H1 (cell line): ENCODE results near the gene FAM53B. TPM values are rescaled to one million over a fixed set of nuclear protein-coding genes. Genes with fewer than 3 reads are reported as not detected.

Experiments used
- CTCF ChIA-PET: fragments of 300-600 bp; sonication (Branson Sonifier 250); formaldehyde crosslinking; loops from one replicate; lab custom pipeline; 2021; ENCODE audit not compliant: partially characterized antibody; lab: Charles Lee
- POLR2A ChIA-PET: fragments of 300-600 bp; sonication (Branson Sonifier 250); formaldehyde crosslinking; loops from one replicate; lab custom pipeline; 2021; ENCODE audit warnings: inconsistent platforms; ENCODE audit not compliant: partially characterized antibody; lab: Charles Lee
- DNase-seq, 2 experiments: peaks; one replicate each; pipeline versions ENCODE4 v3.0.0 to v3.0.0-alpha.2; 2010 to 2022; ENCODE audit warnings: low spot score in 2 of 2, low read depth in 1 of 2, mixed read lengths in 1 of 2
- FAIRE-seq: peaks from 2 replicates; lab custom pipeline; 2011; peaks lifted over from hg19 to GRCh38; lab: Jason Lieb, UNC
- H2AFZ ChIP-seq: 2 replicates; pipeline ENCODE4 v1.8.1; 2012; ENCODE audit warnings: low read length, inconsistent platforms
- H2AK5ac ChIP-seq: 2 replicates; pipeline ENCODE4 v1.6.1; 2013; ENCODE audit warnings: low read depth, low read length
- H2BK120ac ChIP-seq: replicated peaks from 2 replicates; pipeline ENCODE3; 2013; ENCODE audit warnings: low read depth, low read length, inconsistent platforms
- H2BK12ac ChIP-seq: 2 replicates; pipeline ENCODE4 v1.6.1; 2013; ENCODE audit warnings: low read depth, low read length
- H2BK15ac ChIP-seq: 2 replicates; pipeline ENCODE4 v1.6.1; 2013; ENCODE audit warnings: low read length
- H2BK20ac ChIP-seq: 2 replicates; pipeline ENCODE4 v1.6.1; 2013; ENCODE audit warnings: low read length
- H2BK5ac ChIP-seq: 2 replicates; pipeline ENCODE4 v1.6.1; 2013; ENCODE audit warnings: low read depth, low read length
- H3K14ac ChIP-seq: 2 replicates; pipeline ENCODE4 v1.6.1; 2013; ENCODE audit warnings: inconsistent platforms; ENCODE audit not compliant: insufficient read length
- H3K18ac ChIP-seq: 2 replicates; pipeline ENCODE4 v1.6.1; 2013; ENCODE audit warnings: low read length; ENCODE audit errors: extremely low read depth
- H3K23ac ChIP-seq: 2 replicates; pipeline ENCODE4 v1.6.1; 2013; ENCODE audit warnings: inconsistent platforms; ENCODE audit not compliant: insufficient read length
- H3K23me2 ChIP-seq: 2 replicates; pipeline ENCODE4 v1.6.1; 2013; ENCODE audit warnings: low read depth, low read length
- H3K27ac ChIP-seq: 2 replicates; pipeline ENCODE4 v1.6.1; 2011; ENCODE audit warnings: low read depth, low read length, inconsistent platforms
- H3K27me3 ChIP-seq, 4 experiments: replicated peaks in 1 of 4; 1 replicate in 1 of 4; 2 replicates in 3 of 4; pipeline versions ENCODE4 v1.6.1 to v1.8.1; 2011 to 2013; ENCODE audit warnings: low read length in 3 of 4, mild to moderate bottlenecking in 3 of 4, inconsistent platforms in 2 of 4, mixed read lengths in 2 of 4, moderate library complexity in 1 of 4; ENCODE audit not compliant: control insufficient read depth in 3 of 4, insufficient read depth in 3 of 4; ENCODE audit errors: extremely low read depth in 1 of 4
- H3K36me3 ChIP-seq, 4 experiments: 2 replicates each; pipeline versions ENCODE4 v1.6.1 to v1.8.1; 2011 to 2013; ENCODE audit warnings: mild to moderate bottlenecking in 4 of 4, low read length in 3 of 4, moderate library complexity in 2 of 4, control low read depth in 1 of 4, inconsistent platforms in 1 of 4; ENCODE audit not compliant: insufficient read depth in 4 of 4, control insufficient read depth in 2 of 4
- H3K4ac ChIP-seq: replicated peaks from 2 replicates; pipeline ENCODE3; 2013; ENCODE audit warnings: low read length, low read depth, mixed read lengths, inconsistent platforms; ENCODE audit not compliant: insufficient read length
- H3K4me1 ChIP-seq, 4 experiments: replicated peaks in 1 of 4; 1 replicate in 1 of 4; 2 replicates in 3 of 4; pipeline versions ENCODE4 v1.6.1 to v1.8.1; 2011 to 2013; ENCODE audit warnings: low read length in 3 of 4, inconsistent platforms in 2 of 4, mixed read lengths in 1 of 4; ENCODE audit not compliant: insufficient read depth in 4 of 4, control insufficient read depth in 3 of 4
- H3K4me2 ChIP-seq, 2 experiments: 2 replicates each; pipeline versions ENCODE4 v1.6.1 to v1.8.1; 2011 to 2013; ENCODE audit warnings: low read depth in 2 of 2, low read length in 2 of 2, control low read depth in 1 of 2, inconsistent platforms in 1 of 2, mild to moderate bottlenecking in 1 of 2; ENCODE audit not compliant: insufficient read depth in 1 of 2
- H3K4me3 ChIP-seq, 4 experiments: fragments of 200-600, 300-600 bp in 1 of 4; sonication (generic), shearing (Covaris generic), sonication (Bioruptor Twin) in 1 of 4; 2 replicates each; pipeline versions ENCODE4 v1.5.1 to v1.8.1; 2011 to 2016; ENCODE audit warnings: low read length in 4 of 4, low read depth in 3 of 4, control low read depth in 2 of 4, inconsistent platforms in 2 of 4, mild to moderate bottlenecking in 2 of 4, mixed read lengths in 1 of 4, moderate library complexity in 1 of 4; ENCODE audit not compliant: insufficient read depth in 2 of 4; ENCODE audit errors: extremely low read depth in 1 of 4
- H3K56ac ChIP-seq: replicated peaks from 2 replicates; pipeline ENCODE3; 2013; ENCODE audit warnings: low read depth, mild to moderate bottlenecking, mixed read lengths, low read length, inconsistent platforms; ENCODE audit not compliant: insufficient read length
- H3K79me1 ChIP-seq: 2 replicates; pipeline ENCODE4 v1.6.1; 2013; ENCODE audit warnings: low read depth, low read length, control low read depth
- H3K79me2 ChIP-seq, 2 experiments: 2 replicates each; pipeline versions ENCODE4 v1.6.1 to v1.8.1; 2012 to 2013; ENCODE audit warnings: low read length in 2 of 2, mild to moderate bottlenecking in 2 of 2, inconsistent platforms in 1 of 2; ENCODE audit not compliant: insufficient read depth in 2 of 2, control insufficient read depth in 1 of 2
- H3K9ac ChIP-seq, 4 experiments: replicated peaks in 1 of 4; 1 replicate in 1 of 4; 2 replicates in 3 of 4; pipeline versions ENCODE4 v1.6.1 to v1.8.1; 2011 to 2013; ENCODE audit warnings: low read depth in 3 of 4, low read length in 3 of 4, control low read depth in 2 of 4, mild to moderate bottlenecking in 2 of 4, moderate library complexity in 2 of 4, inconsistent platforms in 1 of 4; ENCODE audit errors: extremely low read depth in 1 of 4
- H3K9me3 ChIP-seq, 2 experiments: 2 replicates each; pipeline versions ENCODE4 v1.6.1 to v1.8.1; 2012 to 2013; ENCODE audit warnings: mild to moderate bottlenecking in 2 of 2, moderate library complexity in 2 of 2, control low read depth in 1 of 2, inconsistent platforms in 1 of 2, low read depth in 1 of 2, low read length in 1 of 2, mixed read lengths in 1 of 2; ENCODE audit not compliant: insufficient read depth in 2 of 2
- H4K20me1 ChIP-seq, 2 experiments: replicated peaks in 1 of 2; 2 replicates each; pipeline versions ENCODE3 to v1.8.1; 2011 to 2013; ENCODE audit warnings: inconsistent platforms in 2 of 2, low read length in 2 of 2, mild to moderate bottlenecking in 1 of 2; ENCODE audit not compliant: insufficient read depth in 2 of 2, control insufficient read depth in 1 of 2
- H4K5ac ChIP-seq: 2 replicates; pipeline ENCODE4 v1.6.1; 2013; ENCODE audit warnings: low read length, low read depth, mixed read lengths, inconsistent platforms; ENCODE audit not compliant: insufficient read length
- H4K8ac ChIP-seq: 2 replicates; pipeline ENCODE4 v1.8.0; 2013; ENCODE audit warnings: mild to moderate bottlenecking, moderate library complexity, low read length, inconsistent platforms; ENCODE audit not compliant: insufficient read depth; ENCODE audit errors: extremely low read depth
- H4K91ac ChIP-seq: replicated peaks from 2 replicates; pipeline ENCODE3; 2013; ENCODE audit warnings: low read length, mixed read lengths, inconsistent platforms; ENCODE audit not compliant: insufficient read length
- CTBP2 ChIP-seq: IDR thresholded peaks from 2 replicates; pipeline ENCODE4 v1.7.0; 2011; ENCODE audit warnings: borderline replicate concordance, mild to moderate bottlenecking, moderate library complexity, mixed read lengths, low read length; ENCODE audit not compliant: insufficient read depth, insufficient read length
- GABPA ChIP-seq: IDR thresholded peaks from 2 replicates; pipeline ENCODE4 v1.6.1; 2011; ENCODE audit warnings: mild to moderate bottlenecking, low read length, moderate library complexity, borderline replicate concordance; ENCODE audit not compliant: insufficient read depth
- JUN ChIP-seq: IDR thresholded peaks from 2 replicates; pipeline ENCODE4 v1.6.1; 2011; ENCODE audit warnings: low read depth, mild to moderate bottlenecking, improper control_type of control experiment, low read length
- POLR2A ChIP-seq, 2 experiments: IDR thresholded peaks; 1 replicate in 1 of 2; 2 replicates in 1 of 2; pipeline ENCODE4 v1.6.1; 2011; ENCODE audit warnings: low read depth in 2 of 2, low read length in 2 of 2, mild to moderate bottlenecking in 2 of 2; ENCODE audit errors: control extremely low read depth in 1 of 2
- WGBS, 2 experiments: shearing (Covaris generic) in 1 of 2; methylation state at CpG; one replicate each; pipeline versions ENCODE4 v1.1.6 to v1.1.7; 2013 to 2015; ENCODE audit warnings: low lambda C conversion rate in 2 of 2, mixed read lengths in 2 of 2, inconsistent platforms in 1 of 2, low coverage in 1 of 2, missing lambda C conversion rate in 1 of 2; ENCODE audit not compliant: insufficient replicate concordance in 2 of 2, insufficient coverage in 1 of 2, insufficient read length in 1 of 2; ENCODE audit errors: extremely low coverage in 1 of 2, missing lambda C conversion rate in 1 of 2; 5-methylcytosine and 5-hydroxymethylcytosine counted together
- polyA plus RNA-seq, 7 experiments: library from polyadenylated mRNA; depleted of rRNA in 3 of 7; stranded (reverse) in 5 of 7; unstranded in 2 of 7; fragments of >200 nt in 5 of 7; fragments of 200-250 nt in 2 of 7; gene quantifications; 1 replicate in 5 of 7; 2 replicates in 1 of 7; 4 replicates in 1 of 7; pipeline versions ENCODE4 v1.2.1 to v1.2.3, GENCODE V29; 2011 to 2013; ENCODE audit warnings: missing spikeins in 2 of 7, mixed read lengths in 2 of 7
- total RNA-seq: library from RNA; stranded (reverse); fragmentation: NEBNext Ultra II Directional; extraction: Animal tissue kit (Norgen Biotek cat#: 25700); gene quantifications from 2 replicates; pipeline ENCODE4 v1.2.1, GENCODE V29; 2021

The FAM53B gene
- total and polyA plus RNA-seq, 2 of the 8 experiments (the other 6 are each of a cell fraction or from before 2014, with no cell fraction given) = 5.3 to 14.4 TPM

- Histone ChIP-seq H3K4me3 (no peak overlapping the region), H4K91ac (no peak overlapping the region), H3K56ac (no peak overlapping the region), H2BK120ac (no peak overlapping the region), H3K4me2 (no peak overlapping the region), H3K79me1 (peaks cover 4% of the 10 kb centered on the region), H3K9me3 (no peaks in the 10 kb centered on the region), H3K14ac (no peak overlapping the region), H2BK20ac (no peak overlapping the region), H2AFZ (no peak overlapping the region), H4K8ac (no peak overlapping the region), H2BK5ac (no peak overlapping the region), H3K9ac (no peak overlapping the region), H3K4ac (no peak overlapping the region), H3K4me1 (no peaks in the 10 kb centered on the region), H2AK5ac (no peak overlapping the region), H3K27ac (no peak overlapping the region), H3K36me3 (no peaks in the 10 kb centered on the region; a peak in 1 of 8 replicates), H4K20me1 (peaks cover 0 to 4% of the 10 kb centered on the region in 2 experiments), H3K18ac (no peak overlapping the region), H2BK15ac (no peak overlapping the region), H3K27me3 (no peaks in the 10 kb centered on the region), H4K5ac (no peak overlapping the region), H3K23ac (no peak overlapping the region), H2BK12ac (no peak overlapping the region; the same call in 1 of the 2 replicates), H3K79me2 (no peaks in the 10 kb centered on the region), H3K23me2 (no peaks in the 10 kb centered on the region)
- FAIRE-seq (no peak), DNase-seq (no peak)
- ChIA-PET CTCF (interaction anchor here (1.1 to 3.2 kb wide), 8 partner anchors 9 to 96 kb away, joined by 3 to 11 read pairs (median 6); no protein-coding TSS in a partner anchor), POLR2A (interaction anchor here (1.0 kb wide), 1 partner anchor 13 kb away, joined by 3 read pairs; no protein-coding TSS in a partner anchor)
- TF ChIP-seq POLR2A (IDR thresholded peaks at IDR 0.05; ENCODE audit: control extremely low read depth in 1 of 2, low read depth in 2 of 2, low read length in 2 of 2) (no peak), JUN (no peak), GABPA (no peak), CTBP2 (no peak)
- WGBS, 2 experiments = 84% methylated on average over 9 of the region's 9 CpGs; no CpG with 5 or more reads in 1 of the 2 experiments
Measured at GRCh38 chr10:124661660-124662180, 82.5 kb downstream of the FAM53B start.
